ENCODE results near the gene OR1D5.
"Not testable (repeated sequence)": the region's sequence is repeated elsewhere in the genome, so short reads cannot be mapped to it uniquely, and the experiment has no call there.

The OR1D5 gene

GRCh38 chr17:3063507-3063906, at the start of gene OR1D5:
TSS of gene OR1D5 (minus strand) at chr17:3063607. CDS start at chr17:3063607, 0 bp downstream.
- DNase-seq (ENCODE audit: low read depth in 2 of 2): not testable (repeated sequence)

GRCh38 chr17:3104322-3104721, 40.9 kb upstream of the OR1D5 start, which contains the start of gene OR1D2:
TSS of gene OR1D2 (minus strand) at chr17:3104422. CDS start at chr17:3092996, 11,426 bp downstream.
- no peak for DNase-seq (ENCODE audit: low read depth in 2 of 2)

- not testable (repeated sequence) for DNase-seq (ENCODE audit: low read depth in 2 of 2)
These were observed 10.4 kb upstream of the OR1D5 start for GRCh38 chr17:3073850-3074249.

- DNase-seq (ENCODE audit: low read depth in 2 of 2): not testable (repeated sequence)
These were observed 1.8 kb upstream of the OR1D5 start for GRCh38 chr17:3065192-3065591.

GRCh38 chr17:3062824-3063377, 506 bp downstream of the OR1D5 start:
- DNase-seq (ENCODE audit: low read depth in 2 of 2): not testable (repeated sequence)

GRCh38 chr17:3054868-3055267, 8.5 kb downstream of the OR1D5 start:
- DNase-seq (ENCODE audit: low read depth in 2 of 2): not testable (repeated sequence)

- DNase-seq (ENCODE audit: low read depth in 2 of 2): no peak
These were observed 13.6 kb downstream of the OR1D5 start for GRCh38 chr17:3049705-3050295.

GRCh38 chr17:3048727-3049471, 14.5 kb downstream of the OR1D5 start:
- DNase-seq (ENCODE audit: low read depth in 2 of 2): peak; percentile 86 to 91

- no peak for DNase-seq (ENCODE audit: low read depth in 2 of 2)
These were observed 16.7 kb downstream of the OR1D5 start for GRCh38 chr17:3046753-3047152.

GRCh38 chr17:3043737-3044365, 19.6 kb downstream of the OR1D5 start:
- DNase-seq (ENCODE audit: low read depth in 2 of 2): peak in 1 of 2 experiments; percentile 17

- DNase-seq (ENCODE audit: low read depth in 2 of 2): no peak
These were observed 22.5 kb downstream of the OR1D5 start for GRCh38 chr17:3040882-3041281.

GRCh38 chr17:3039736-3040135, 23.7 kb downstream of the OR1D5 start:
- no peak for DNase-seq (ENCODE audit: low read depth in 2 of 2)

GRCh38 chr17:3038941-3039340, 24.5 kb downstream of the OR1D5 start:
- DNase-seq (ENCODE audit: low read depth in 2 of 2): no peak

- DNase-seq (ENCODE audit: low read depth in 2 of 2): no peak
These were observed 26.1 kb downstream of the OR1D5 start for GRCh38 chr17:3037259-3037658.

- DNase-seq (ENCODE audit: low read depth in 2 of 2): no peak
These were observed 26.6 kb downstream of the OR1D5 start for GRCh38 chr17:3036800-3037199.

GRCh38 chr17:3035968-3036280, 27.5 kb downstream of the OR1D5 start:
- no peak for DNase-seq (ENCODE audit: low read depth in 2 of 2)

- no peak for DNase-seq (ENCODE audit: low read depth in 2 of 2)
These were observed 28.0 kb downstream of the OR1D5 start for GRCh38 chr17:3035256-3035967.

- no peak for DNase-seq (ENCODE audit: low read depth in 2 of 2)
These were observed 28.9 kb downstream of the OR1D5 start for GRCh38 chr17:3034578-3034920.

GRCh38 chr17:3033741-3034577, 29.4 kb downstream of the OR1D5 start:
- DNase-seq (ENCODE audit: low read depth in 2 of 2): no peak

- no peak for DNase-seq (ENCODE audit: low read depth in 2 of 2)
These were observed 30.2 kb downstream of the OR1D5 start for GRCh38 chr17:3033248-3033640.

All from stimulated activated CD4-positive, alpha-beta T cell treated with anti-CD3 and anti-CD28 coated beads, Interleukin-12 subunit alpha, Interleukin-12 subunit beta, amount 100 ng/mL, for 24 hours (primary cell).